ENCODE measurements around the gene NUAK2. TPM values are rescaled to one million over a fixed set of nuclear protein-coding genes. Genes with fewer than 3 reads are reported as not detected.

Gene NUAK2
- total RNA-seq, 4 donors from 2014 or later = 16.2 to 41.2 (median 30.2) TPM

- 74% methylated on average over 3 of the region's 8 CpGs for WGBS
- TF ChIP-seq EP300 (IDR thresholded peaks at IDR 0.05) (no peak), POLR2AphosphoS5 (IDR thresholded peaks at IDR 0.05) (no peak), POLR2A (IDR thresholded peaks at IDR 0.05) (no peak), CTCF (IDR thresholded peaks at IDR 0.05) (no peak)
- H3K27ac ChIP-seq = no peak overlapping the region
These were observed 29.2 kb upstream of the NUAK2 start for GRCh38 chr1:205350691-205351141.

GRCh38 chr1:205350124-205350523, 28.6 kb upstream of the NUAK2 start:
- no peaks in the 10 kb centered on the region for H3K9me3 ChIP-seq
- peaks cover 7% of the 10 kb centered on the region for H3K4me1 ChIP-seq
- 62% methylated on average over 4 of the region's 4 CpGs for WGBS
- H3K27ac ChIP-seq = no peak overlapping the region
- DNase-seq (ENCODE audit: low spot score in 2 of 2) = no peak
- no peak overlapping the region for H3K4me3 ChIP-seq
- TF ChIP-seq POLR2A (IDR thresholded peaks at IDR 0.05) = no peak
- H3K36me3 ChIP-seq = no peaks in the 10 kb centered on the region
- H3K27me3 ChIP-seq = peaks cover 39% of the 10 kb centered on the region

More at GRCh38 chr1:205350691-205351141, 29.2 kb upstream of the NUAK2 start:
- H3K4me3 ChIP-seq = no peak overlapping the region
- no peaks in the 10 kb centered on the region for H3K36me3 ChIP-seq
- no peak for DNase-seq (ENCODE audit: low spot score in 2 of 2)
- peaks cover 34% of the 10 kb centered on the region for H3K27me3 ChIP-seq
- H3K4me1 ChIP-seq = peaks cover 7% of the 10 kb centered on the region
- H3K9me3 ChIP-seq = no peaks in the 10 kb centered on the region

- Histone ChIP-seq H3K27me3 (peaks cover 51% of the 10 kb centered on the region), H3K9me3 (no peaks in the 10 kb centered on the region), H3K4me1 (peaks cover 9% of the 10 kb centered on the region), H3K4me3 (no peak overlapping the region), H3K27ac (no peak overlapping the region), H3K36me3 (no peaks in the 10 kb centered on the region)
- TF ChIP-seq POLR2A (IDR thresholded peaks at IDR 0.05) (no peak), EP300 (IDR thresholded peaks at IDR 0.05) (no peak), CTCF (IDR thresholded peaks at IDR 0.05) (no peak), POLR2AphosphoS5 (IDR thresholded peaks at IDR 0.05) (no peak)
- 63% methylated on average over 5 of the region's 5 CpGs for WGBS
- no peak for DNase-seq (ENCODE audit: low spot score in 2 of 2)
These were observed 27.3 kb upstream of the NUAK2 start for GRCh38 chr1:205348554-205349487.

GRCh38 chr1:205346956-205347574, 25.5 kb upstream of the NUAK2 start:
- no peaks in the 10 kb centered on the region for H3K9me3 ChIP-seq
- no peak overlapping the region for H3K27ac ChIP-seq
- H3K4me1 ChIP-seq = peaks cover 16% of the 10 kb centered on the region
- DNase-seq (ENCODE audit: low spot score in 2 of 2) = no peak
- 81% methylated on average over 10 of the region's 10 CpGs for WGBS
- peaks cover 63% of the 10 kb centered on the region for H3K27me3 ChIP-seq
- TF ChIP-seq POLR2A (IDR thresholded peaks at IDR 0.05) (no peak), EP300 (IDR thresholded peaks at IDR 0.05) (no peak), POLR2AphosphoS5 (IDR thresholded peaks at IDR 0.05) (no peak), CTCF (IDR thresholded peaks at IDR 0.05) (no peak)
- no peaks in the 10 kb centered on the region for H3K36me3 ChIP-seq
- no peak overlapping the region for H3K4me3 ChIP-seq

- H3K4me1 ChIP-seq = peaks cover 21% of the 10 kb centered on the region
- TF ChIP-seq CTCF (IDR thresholded peaks at IDR 0.05) (no peak), POLR2A (IDR thresholded peaks at IDR 0.05) (no peak), EP300 (IDR thresholded peaks at IDR 0.05) (no peak), POLR2AphosphoS5 (IDR thresholded peaks at IDR 0.05) (no peak)
- WGBS = 98% methylated on average over 11 of the region's 11 CpGs
- H3K27me3 ChIP-seq = peaks cover 62% of the 10 kb centered on the region
- H3K27ac ChIP-seq = no peak overlapping the region
- no peaks in the 10 kb centered on the region for H3K9me3 ChIP-seq
- DNase-seq (ENCODE audit: low spot score in 2 of 2) = no peak
- no peak overlapping the region for H3K4me3 ChIP-seq
- H3K36me3 ChIP-seq = no peaks in the 10 kb centered on the region
These were observed 24.2 kb upstream of the NUAK2 start for GRCh38 chr1:205345761-205346160.

Measured in suprapubic skin (tissue), 4 donors.